Suprapubic skin (tissue), 4 donors: ENCODE data around the gene TMEM181. TPM values are rescaled to one million over a fixed set of nuclear protein-coding genes. Genes with fewer than 3 reads are reported as not detected.
"Not testable (repeated sequence)": the region's sequence is repeated elsewhere in the genome, so short reads cannot be mapped to it uniquely, and the experiment has no call there.

Experiments used
- DNase-seq, 2 donors: peaks; one replicate each; pipeline ENCODE4 v3.0.0-alpha.2; 2019; ENCODE audit warnings: low spot score in 2 of 2
- H3K27ac ChIP-seq: fragments of 200-600 bp; sonication (generic); one replicate; pipeline ENCODE4 v1.5.1; 2019
- H3K27me3 ChIP-seq: fragments of 200-600 bp; sonication (generic); one replicate; pipeline ENCODE4 v1.5.1; 2019
- H3K36me3 ChIP-seq: fragments of 200-600 bp; sonication (generic); one replicate; pipeline ENCODE4 v1.5.1; 2019
- H3K4me1 ChIP-seq: fragments of 200-600 bp; sonication (generic); one replicate; pipeline ENCODE4 v1.5.1; 2019
- H3K4me3 ChIP-seq: fragments of 200-600 bp; sonication (generic); one replicate; pipeline ENCODE4 v1.5.1; 2019; ENCODE audit warnings: mild to moderate bottlenecking
- H3K9me3 ChIP-seq: fragments of 200-600 bp; sonication (generic); one replicate; pipeline ENCODE4 v1.5.1; 2019
- EP300 ChIP-seq: sonication (generic); formaldehyde crosslinking; IDR thresholded peaks from one replicate; pipeline ENCODE4 v1.6.1; 2017; ENCODE audit warnings: antibody characterized with exemption
- POLR2A ChIP-seq, 2 donors: fragments of 450-650 bp; IDR thresholded peaks; one replicate each; pipeline ENCODE4 v1.6.1; 2017; ENCODE audit warnings: antibody characterized with exemption in 2 of 2, mild to moderate bottlenecking in 2 of 2, moderate library complexity in 2 of 2
- POLR2AphosphoS5 ChIP-seq, 3 donors: sonication (generic); formaldehyde crosslinking; IDR thresholded peaks; one replicate each; pipeline ENCODE4 v1.6.1; 2017; ENCODE audit warnings: antibody characterized with exemption in 3 of 3
- WGBS: methylation state at CpG from one replicate; pipeline ENCODE4 v1.1.5; 2018; 5-methylcytosine and 5-hydroxymethylcytosine counted together
- total RNA-seq, 4 donors: library from RNA; depleted of rRNA; stranded (reverse); fragments of >200 nt; gene quantifications; one replicate each; pipeline ENCODE4 v1.1.0, GENCODE V29; 2016
- TF ChIP-seq, protein P1 (sequence below), 2 donors: fragments of 200-600 bp in 1 of 2; fragments of 450-650 bp in 1 of 2; sonication (generic) in 1 of 2; IDR thresholded peaks; one replicate each; pipeline ENCODE4 v1.5.1; 2016 to 2019; ENCODE audit warnings: antibody characterized with exemption in 2 of 2, mild to moderate bottlenecking in 1 of 2, moderate library complexity in 1 of 2

TMEM181 gene
- total RNA-seq, 4 donors from 2014 or later: 17.5 to 24.7 (median 21.7) TPM

DNA sequence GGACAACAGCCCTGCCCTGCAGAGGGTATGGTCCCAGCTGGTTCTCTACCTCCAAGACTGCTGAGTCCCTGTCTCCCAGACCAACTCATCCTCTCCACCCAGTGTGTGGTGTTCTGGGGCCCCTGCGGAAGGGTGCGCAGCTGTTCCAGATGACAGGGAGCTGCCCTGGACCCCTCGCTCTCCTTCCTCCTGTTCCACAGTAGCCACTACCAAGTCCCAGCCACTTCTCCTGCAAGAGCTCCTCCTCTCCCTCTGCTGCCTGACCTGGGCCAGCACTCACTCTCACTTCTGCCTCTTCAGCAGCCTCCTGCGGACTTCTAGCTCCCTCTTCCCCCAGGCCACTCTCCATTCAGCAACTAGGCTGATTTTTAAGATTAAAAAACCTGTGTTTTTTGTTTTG, 40.1 kb upstream of the TMEM181 start:
- no peaks in the 10 kb centered on the region for H3K9me3 ChIP-seq
- H3K36me3 ChIP-seq: no peaks in the 10 kb centered on the region
- H3K4me3 ChIP-seq: no peak overlapping the region
- TF ChIP-seq, protein P1, sequence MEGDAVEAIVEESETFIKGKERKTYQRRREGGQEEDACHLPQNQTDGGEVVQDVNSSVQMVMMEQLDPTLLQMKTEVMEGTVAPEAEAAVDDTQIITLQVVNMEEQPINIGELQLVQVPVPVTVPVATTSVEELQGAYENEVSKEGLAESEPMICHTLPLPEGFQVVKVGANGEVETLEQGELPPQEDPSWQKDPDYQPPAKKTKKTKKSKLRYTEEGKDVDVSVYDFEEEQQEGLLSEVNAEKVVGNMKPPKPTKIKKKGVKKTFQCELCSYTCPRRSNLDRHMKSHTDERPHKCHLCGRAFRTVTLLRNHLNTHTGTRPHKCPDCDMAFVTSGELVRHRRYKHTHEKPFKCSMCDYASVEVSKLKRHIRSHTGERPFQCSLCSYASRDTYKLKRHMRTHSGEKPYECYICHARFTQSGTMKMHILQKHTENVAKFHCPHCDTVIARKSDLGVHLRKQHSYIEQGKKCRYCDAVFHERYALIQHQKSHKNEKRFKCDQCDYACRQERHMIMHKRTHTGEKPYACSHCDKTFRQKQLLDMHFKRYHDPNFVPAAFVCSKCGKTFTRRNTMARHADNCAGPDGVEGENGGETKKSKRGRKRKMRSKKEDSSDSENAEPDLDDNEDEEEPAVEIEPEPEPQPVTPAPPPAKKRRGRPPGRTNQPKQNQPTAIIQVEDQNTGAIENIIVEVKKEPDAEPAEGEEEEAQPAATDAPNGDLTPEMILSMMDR (IDR thresholded peaks at IDR 0.05): no peak
- no peak for TF ChIP-seq EP300
- no peak for TF ChIP-seq POLR2AphosphoS5 (IDR thresholded peaks at IDR 0.05)
- TF ChIP-seq POLR2A (IDR thresholded peaks at IDR 0.05): no peak
- DNase-seq: peak in 1 of 2 donors; percentile 53
- H3K4me1 ChIP-seq: peaks cover 7% of the 10 kb centered on the region
- 60% methylated on average over 4 of the region's 4 CpGs for WGBS
- peaks cover 29% of the 10 kb centered on the region for H3K27me3 ChIP-seq
- H3K27ac ChIP-seq: no peak overlapping the region

DNA sequence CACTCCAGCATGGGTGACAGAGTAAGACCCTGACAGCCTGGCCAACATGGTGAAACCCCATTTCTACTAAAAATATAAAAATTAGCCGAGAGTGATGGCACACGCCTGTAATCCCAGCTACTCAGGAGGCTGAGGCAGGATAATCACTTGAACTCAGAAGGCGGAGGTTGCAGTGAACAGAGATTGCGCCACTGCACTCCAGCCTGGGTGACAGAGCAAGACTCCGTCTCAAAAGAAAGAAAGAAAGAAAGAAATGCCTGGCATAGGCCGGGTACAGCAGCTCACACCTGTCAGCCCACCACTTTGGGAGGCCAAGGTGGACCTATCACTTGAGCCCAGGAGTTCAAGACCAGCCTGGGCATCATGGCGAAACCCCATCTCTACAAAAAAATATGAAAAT, 38.9 kb upstream of the TMEM181 start:
- not testable (repeated sequence) for DNase-seq, H3K36me3 ChIP-seq, H3K4me3 ChIP-seq, H3K27ac ChIP-seq, H3K9me3 ChIP-seq, H3K4me1 ChIP-seq
- WGBS: 94% methylated on average over 7 of the region's 7 CpGs
- peaks cover 35% of the 10 kb centered on the region for H3K27me3 ChIP-seq

DNA sequence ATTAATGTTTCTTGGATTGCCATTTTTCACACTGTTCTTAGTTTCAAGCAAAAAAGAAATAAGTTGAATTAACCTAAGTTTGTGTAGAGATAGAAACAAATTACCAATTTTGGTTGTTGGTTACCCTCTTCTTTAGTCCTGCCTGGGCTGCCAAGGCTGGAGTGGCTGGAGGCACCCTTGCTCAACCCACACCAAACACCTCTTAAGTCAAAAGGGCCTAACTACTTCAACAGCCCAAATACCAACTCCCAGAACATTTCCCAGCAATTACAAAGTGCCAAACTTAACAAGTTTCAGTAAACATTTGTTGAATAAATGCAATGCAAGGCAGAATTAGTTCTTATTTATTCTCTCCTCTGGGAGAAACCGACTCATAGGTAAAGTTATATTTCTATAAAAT, 38.1 kb upstream of the TMEM181 start:
- H3K4me3 ChIP-seq: no peak overlapping the region
- no peak overlapping the region for H3K27ac ChIP-seq

DNA sequence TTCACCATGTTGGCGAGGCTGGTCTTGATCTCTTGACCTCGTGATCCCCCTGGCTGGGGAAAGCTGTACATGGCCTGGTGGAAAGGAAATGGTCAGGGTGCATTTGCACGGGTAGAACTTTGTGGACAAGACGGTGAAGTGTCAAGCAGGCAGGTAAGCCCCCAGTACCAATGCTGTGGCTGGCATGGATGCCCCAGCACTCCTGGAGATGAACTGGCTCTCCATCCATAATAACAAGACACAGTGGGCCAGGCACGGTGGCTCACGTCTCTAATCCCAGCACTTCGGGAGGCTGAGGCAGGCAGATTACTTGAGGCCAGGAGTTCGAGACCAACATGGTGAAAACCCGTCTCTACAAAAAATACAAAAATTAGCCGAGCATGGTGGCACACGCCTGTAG, 37.3 kb upstream of the TMEM181 start:
- WGBS: 93% methylated on average over 11 of the region's 11 CpGs
- Histone ChIP-seq H3K36me3 (no peaks in the 10 kb centered on the region), H3K4me3 (no peak overlapping the region), H3K4me1 (peaks cover 7% of the 10 kb centered on the region), H3K27me3 (peaks cover 20% of the 10 kb centered on the region), H3K9me3 (no peaks in the 10 kb centered on the region), H3K27ac (no peak overlapping the region)
- peak in 1 of 2 donors; percentile 63 for DNase-seq
- TF ChIP-seq POLR2A (IDR thresholded peaks at IDR 0.05) (no peak), POLR2AphosphoS5 (IDR thresholded peaks at IDR 0.05) (no peak), EP300 (no peak)
- TF ChIP-seq, protein P1 (IDR thresholded peaks at IDR 0.05): no peak

More for the DNA sequence above, 38.1 kb upstream of the TMEM181 start:
- 93% methylated on average over 1 of the region's 1 CpG for WGBS
- Histone ChIP-seq H3K9me3 (no peaks in the 10 kb centered on the region), H3K4me1 (peaks cover 7% of the 10 kb centered on the region), H3K27me3 (peaks cover 28% of the 10 kb centered on the region), H3K36me3 (no peaks in the 10 kb centered on the region)
- TF ChIP-seq, protein P1 (IDR thresholded peaks at IDR 0.05): no peak
- no peak for TF ChIP-seq EP300
- TF ChIP-seq POLR2AphosphoS5 (IDR thresholded peaks at IDR 0.05): no peak
- no peak for TF ChIP-seq POLR2A (IDR thresholded peaks at IDR 0.05)
- DNase-seq: peak in 1 of 2 donors; percentile 38

DNA sequence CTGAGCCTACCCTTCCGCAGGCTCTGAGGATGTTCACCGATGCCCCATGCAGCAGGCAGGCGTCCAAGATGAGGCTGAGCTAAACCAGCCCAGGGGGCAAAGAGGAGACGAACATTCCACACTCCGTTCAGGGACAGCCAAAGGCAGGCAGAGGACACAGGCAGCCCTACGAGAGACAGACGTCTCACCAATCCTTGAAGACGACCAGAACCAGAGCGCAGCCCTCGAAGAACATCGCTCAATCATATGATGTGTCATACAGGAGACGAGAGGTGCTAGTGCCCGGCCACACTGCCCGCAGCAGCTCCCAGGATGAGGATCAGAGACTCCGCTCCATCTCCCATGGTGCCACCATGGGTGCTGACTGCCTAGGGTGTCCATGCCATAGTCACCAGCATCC, 35.6 kb upstream of the TMEM181 start:
- TF ChIP-seq, protein P1 (IDR thresholded peaks at IDR 0.05): no peak
- no peak for TF ChIP-seq POLR2AphosphoS5 (IDR thresholded peaks at IDR 0.05)
- TF ChIP-seq EP300: no peak
- TF ChIP-seq POLR2A (IDR thresholded peaks at IDR 0.05): no peak
- Histone ChIP-seq H3K27me3 (peaks cover 18% of the 10 kb centered on the region), H3K9me3 (no peaks in the 10 kb centered on the region), H3K4me3 (no peak overlapping the region), H3K4me1 (no peaks in the 10 kb centered on the region), H3K27ac (no peak overlapping the region), H3K36me3 (no peaks in the 10 kb centered on the region)
- DNase-seq: peak in 1 of 2 donors; percentile 49
- WGBS: 89% methylated on average over 15 of the region's 15 CpGs

DNA sequence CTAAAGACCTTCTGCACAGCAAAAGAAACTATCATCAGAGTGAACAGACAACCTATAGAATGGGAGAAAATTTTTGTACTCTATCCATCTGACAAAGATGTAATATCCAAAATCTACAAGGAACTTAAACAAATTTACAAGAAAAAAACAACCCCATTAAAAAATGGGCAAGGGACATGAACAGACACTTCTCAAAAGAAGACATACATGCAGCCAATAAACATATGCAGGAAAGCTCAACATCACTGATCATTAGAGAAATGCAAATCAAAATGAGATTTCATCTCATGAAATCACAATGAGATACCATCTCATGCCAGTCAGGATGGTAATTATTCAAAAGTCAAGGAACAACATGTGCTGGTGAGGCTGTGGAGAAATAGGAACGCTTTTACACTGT, 32.0 kb upstream of the TMEM181 start:
- not testable (repeated sequence) for H3K36me3 ChIP-seq, DNase-seq, H3K9me3 ChIP-seq, H3K27ac ChIP-seq, H3K4me3 ChIP-seq, H3K4me1 ChIP-seq
- 92% methylated on average over 1 of the region's 1 CpG for WGBS
- H3K27me3 ChIP-seq: peaks cover 18% of the 10 kb centered on the region
